T47D (cell line): ENCODE results near the gene CD83.

Experiments
- DNase-seq, 2 experiments: peaks; one replicate each; pipeline versions ENCODE4 v3.0.0 to v3.0.0-alpha.2; 2011 to 2012; ENCODE audit warnings: low read depth in 1 of 2, low spot score in 1 of 2
- JUND ChIP-seq: IDR thresholded peaks from 2 replicates; pipeline ENCODE4 v1.6.1; 2012; ENCODE audit warnings: low read depth
- in situ Hi-C: cut with HindIII; loops from 2 replicates; pipeline ENCODE4 v1.10.0; 2016; ENCODE audit warnings: low sequenced_read_pairs, low pct_unique_long_range_greater_than_20kb

Gene CD83

DNA sequence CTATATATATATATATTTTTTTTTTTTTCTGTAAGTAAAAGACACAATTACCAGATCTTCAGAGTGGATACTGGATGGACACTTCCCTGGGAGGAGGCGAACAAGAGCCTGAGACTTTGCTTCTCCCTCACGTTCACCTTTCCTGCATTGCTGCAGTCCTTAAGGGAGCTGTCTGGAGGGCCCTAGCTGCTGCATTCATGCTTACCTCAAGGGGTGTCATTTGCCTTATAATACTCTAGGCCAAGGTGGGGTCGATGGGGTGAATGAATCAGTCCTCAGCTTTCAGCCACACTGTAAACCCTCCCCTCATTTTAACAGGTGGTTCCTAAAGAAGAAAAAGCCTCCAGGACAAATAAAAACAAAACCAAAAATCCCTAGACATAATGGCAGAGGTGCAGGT lies 34.8 kb upstream of the CD83 start:
- in situ Hi-C loops, result no loop called here
- no peak for DNase-seq
- no peak for TF ChIP-seq JUND

- no peak for DNase-seq
- no peak for TF ChIP-seq JUND
- in situ Hi-C loops, result no loop called here
Observed at GRCh38 chr6:14083262-14083661, 34.3 kb upstream of the CD83 start.

- TF ChIP-seq JUND, result no peak
- in situ Hi-C loops, result no loop called here
- no peak for DNase-seq
Observed at GRCh38 chr6:14083751-14084150, 33.8 kb upstream of the CD83 start.

- no peak for DNase-seq
- in situ Hi-C loops, result no loop called here
- no peak for TF ChIP-seq JUND
Observed at GRCh38 chr6:14084388-14084787, 33.2 kb upstream of the CD83 start.

- in situ Hi-C loops, result no loop called here
- no peak for DNase-seq
- no peak for TF ChIP-seq JUND
Observed at GRCh38 chr6:14085176-14085787, 32.3 kb upstream of the CD83 start.

DNA sequence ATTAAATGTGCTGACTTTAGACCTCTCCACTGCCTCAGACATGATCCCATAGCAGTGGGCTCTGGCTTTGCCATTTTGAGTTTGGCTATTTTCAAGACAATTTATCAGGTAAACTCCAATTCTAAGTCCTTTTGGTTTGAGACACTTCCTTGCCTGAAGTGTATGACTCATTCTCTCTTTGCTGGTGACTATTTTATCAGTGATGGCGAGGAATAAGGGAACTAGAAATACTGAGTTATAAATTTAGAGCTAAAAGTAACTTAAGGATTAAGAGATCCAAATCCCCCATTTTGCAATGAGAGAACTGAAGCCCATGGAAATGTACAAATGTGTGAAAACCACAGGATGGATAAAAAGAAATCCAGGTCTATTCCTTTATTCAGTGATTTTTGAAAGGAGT lies 30.9 kb upstream of the CD83 start:
- no peak for TF ChIP-seq JUND
- DNase-seq, result no peak
- in situ Hi-C loops, result no loop called here

DNA sequence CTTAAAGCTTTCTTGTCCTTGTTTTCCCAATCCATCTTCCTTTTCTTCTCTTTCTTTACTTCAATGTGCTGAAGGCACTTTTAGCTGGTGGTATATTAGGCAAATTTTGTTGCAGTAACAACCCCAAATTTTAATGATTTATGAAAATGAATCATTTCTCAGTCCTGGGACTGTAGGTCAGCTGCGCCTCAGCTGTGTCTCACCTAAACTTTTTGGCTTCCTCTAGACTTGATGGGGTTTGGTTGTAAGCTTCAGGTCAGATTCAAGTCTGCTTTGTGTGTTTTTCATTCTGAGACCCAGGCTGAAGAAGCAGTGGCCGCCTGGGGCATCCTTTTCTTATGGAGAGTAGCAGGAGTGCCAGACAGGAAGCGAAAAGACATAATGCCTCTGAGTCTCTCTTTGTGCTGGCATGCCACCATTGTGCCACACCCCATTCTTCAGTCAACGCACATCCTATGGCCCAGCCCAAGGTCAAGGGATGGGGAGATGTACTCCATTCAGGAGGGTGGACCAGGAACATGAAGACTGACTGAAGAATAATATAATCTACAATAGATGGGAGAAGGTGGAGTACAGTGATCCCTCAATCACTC lies 28.9 kb upstream of the CD83 start:
- no peak for DNase-seq
- in situ Hi-C loops, result no loop called here
- TF ChIP-seq JUND, result no peak

DNA sequence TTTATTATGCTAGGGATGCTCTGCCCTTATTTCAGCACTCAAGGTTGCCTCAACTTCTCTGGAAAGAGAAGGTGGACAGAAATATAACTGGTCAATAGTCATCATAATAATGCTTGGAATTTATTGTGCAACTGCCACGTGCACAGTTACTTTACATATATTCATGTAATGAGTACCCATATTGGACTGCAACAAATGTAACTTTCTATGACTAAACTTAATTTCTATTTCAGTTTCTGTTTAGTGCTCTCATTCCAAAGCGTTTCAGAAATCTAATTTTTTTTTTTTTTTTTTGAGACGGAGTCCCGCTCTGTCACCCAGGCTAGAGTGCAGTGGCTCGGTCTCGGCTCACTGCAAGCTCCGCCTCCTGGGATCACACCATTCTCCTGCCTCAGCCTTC lies 28.3 kb upstream of the CD83 start:
- no peak for DNase-seq
- TF ChIP-seq JUND, result no peak
- in situ Hi-C loops, result no loop called here

DNA sequence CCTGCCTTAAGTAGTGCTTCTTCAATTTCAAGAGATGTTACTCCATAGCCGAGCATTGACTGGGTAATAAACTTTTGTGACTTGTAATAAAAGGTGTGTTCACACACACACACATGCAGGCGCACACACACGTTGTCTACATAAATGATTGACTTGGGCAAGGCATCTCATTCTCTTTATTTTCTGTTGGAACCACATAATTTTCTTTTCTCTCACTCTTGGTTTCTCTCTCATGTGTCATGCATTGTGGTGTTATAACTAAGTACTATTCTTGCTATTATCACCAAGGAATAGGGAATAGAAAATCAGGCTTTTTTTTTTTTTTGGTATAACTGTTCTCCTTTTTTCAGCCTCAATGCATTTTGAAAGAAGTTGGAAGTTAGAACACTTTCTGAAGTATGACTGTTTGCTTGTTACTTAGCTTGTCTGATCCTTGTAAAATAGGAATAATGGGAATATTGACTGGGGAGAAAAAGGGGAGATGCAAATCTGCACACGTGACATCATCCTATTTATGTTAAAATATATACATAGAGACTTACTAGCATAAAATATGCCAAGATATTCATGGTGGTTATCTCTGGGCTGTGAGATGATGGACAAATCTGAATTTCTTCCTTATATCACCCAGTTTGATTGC lies 26.1 kb upstream of the CD83 start:
- no peak for DNase-seq
- TF ChIP-seq JUND, result no peak
- in situ Hi-C loops, result no loop called here

GRCh38 chr6:14092316-14092715 lies 25.3 kb upstream of the CD83 start:
- in situ Hi-C loops, result no loop called here
- TF ChIP-seq JUND, result no peak
- no peak for DNase-seq

DNA sequence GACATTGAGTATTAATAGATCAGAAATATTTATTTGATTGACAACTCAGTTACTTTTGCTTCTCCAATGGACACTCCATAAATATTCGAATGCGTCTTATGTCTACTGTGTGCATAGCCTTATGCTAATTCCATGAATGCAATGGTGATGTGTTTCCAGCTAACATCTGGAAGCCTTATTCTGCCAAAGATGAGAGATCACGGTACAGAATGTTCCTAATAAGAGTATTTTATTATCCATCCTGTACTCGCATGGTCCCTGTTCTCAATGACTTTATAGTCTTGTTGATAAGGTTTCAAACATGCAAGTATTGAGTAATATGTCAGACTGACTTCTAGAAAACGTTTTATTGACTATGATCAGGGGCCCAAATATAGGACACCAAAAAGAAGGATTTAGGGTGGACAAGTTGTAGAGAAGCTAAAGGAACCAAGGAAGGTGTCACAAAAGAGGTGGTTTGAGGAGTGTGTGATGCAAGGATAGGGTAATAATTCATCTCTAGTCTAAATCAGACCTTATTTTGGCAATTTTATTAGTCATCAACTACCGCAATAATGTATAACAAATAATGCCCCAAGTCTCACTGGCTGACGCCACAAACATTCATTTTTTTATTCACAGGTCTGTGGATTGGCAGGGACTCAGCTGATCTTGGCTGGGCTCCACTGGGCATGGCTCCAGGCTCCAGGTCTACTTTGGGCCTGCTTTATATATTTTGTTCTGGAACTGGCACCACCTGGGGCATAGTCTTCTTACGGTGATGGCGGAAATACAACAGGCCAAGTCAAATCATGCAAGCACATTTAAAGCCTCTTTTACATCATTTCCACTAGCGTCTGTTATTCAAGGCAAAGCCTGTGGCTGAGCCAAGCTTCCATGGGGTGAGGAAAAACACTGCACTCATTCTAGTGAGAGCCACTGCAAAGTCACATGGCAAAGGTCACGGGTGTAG lies 24.5 kb upstream of the CD83 start:
- TF ChIP-seq JUND, result no peak
- in situ Hi-C loops, result no loop called here
- DNase-seq, result no peak

DNA sequence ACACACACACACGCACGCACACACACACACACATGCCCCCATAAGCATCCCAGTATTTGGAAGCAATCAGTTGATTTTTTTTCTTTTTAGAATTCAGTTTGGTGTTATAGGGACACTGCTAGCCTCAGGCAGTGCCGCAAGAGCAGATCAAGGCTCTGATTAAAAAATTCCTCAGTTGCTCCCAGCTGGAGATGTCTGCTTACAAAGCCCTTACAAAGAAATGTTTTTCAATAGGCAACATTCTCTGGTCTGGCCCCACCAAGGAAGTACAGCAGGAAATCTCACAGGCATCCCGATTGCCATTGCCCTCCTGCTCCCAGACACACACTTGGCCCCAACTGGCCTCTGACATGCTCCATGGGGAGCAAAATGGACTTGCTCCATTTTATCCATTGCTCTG lies 22.9 kb upstream of the CD83 start:
- peak in 1 of 2 experiments; percentile 15 for DNase-seq
- TF ChIP-seq JUND, result no peak
- in situ Hi-C loops, result no loop called here

GRCh38 chr6:14095437-14095836 lies 22.1 kb upstream of the CD83 start:
- TF ChIP-seq JUND, result no peak
- in situ Hi-C loops, result no loop called here

More at GRCh38 chr6:14095437-14095836, 22.1 kb upstream of the CD83 start:
- DNase-seq, result no peak
